OCI-LY1 (cell line): ENCODE measurements around the gene GALNT17.

Experiments used
- H2AFZ ChIP-seq: fragments of 200-600 bp; sonication (generic), shearing (Covaris generic); 2 replicates; pipeline ENCODE4 v1.6.0; 2014; ENCODE audit warnings: antibody characterized with exemption, mild to moderate bottlenecking, low read length
- H3F3A ChIP-seq: fragments of 200-600 bp; sonication (generic), shearing (Covaris generic); 2 replicates; pipeline ENCODE4 v1.6.0; 2014; ENCODE audit warnings: mild to moderate bottlenecking, antibody characterized with exemption, low read length, moderate library complexity; ENCODE audit not compliant: insufficient read depth
- H3K27ac ChIP-seq: fragments of 200-600 bp; sonication (generic); 2 replicates; pipeline ENCODE4 v1.5.1; 2014; ENCODE audit warnings: low read length, mixed run types, mild to moderate bottlenecking, low read depth; ENCODE audit not compliant: poor library complexity, severe bottlenecking
- H3K27me3 ChIP-seq: fragments of 200-600 bp; sonication (generic); 2 replicates; pipeline ENCODE4 v1.6.0; 2014; ENCODE audit warnings: antibody characterized with exemption, mild to moderate bottlenecking, low read length, moderate library complexity; ENCODE audit not compliant: insufficient read depth
- H3K36me3 ChIP-seq: fragments of 200-600 bp; sonication (generic); 2 replicates; pipeline ENCODE4 v1.6.1; 2014; ENCODE audit warnings: mild to moderate bottlenecking, antibody characterized with exemption, low read length, moderate library complexity, mixed read lengths; ENCODE audit not compliant: insufficient read depth
- H3K4me1 ChIP-seq: fragments of 200-600 bp; sonication (generic); 2 replicates; pipeline ENCODE4 v1.5.1; 2014; ENCODE audit warnings: mild to moderate bottlenecking, low read length, moderate library complexity; ENCODE audit not compliant: insufficient read depth, severe bottlenecking
- H3K4me2 ChIP-seq: fragments of 200-600 bp; sonication (generic), shearing (Covaris generic); 2 replicates; pipeline ENCODE4 v1.6.1; 2014; ENCODE audit warnings: low read length
- H3K4me3 ChIP-seq: fragments of 200-600 bp; sonication (generic); 2 replicates; pipeline ENCODE4 v1.5.1; 2014; ENCODE audit warnings: low read length, low read depth, mild to moderate bottlenecking, mixed read lengths; ENCODE audit not compliant: poor library complexity, severe bottlenecking
- H3K79me2 ChIP-seq: fragments of 200-600 bp; shearing (Covaris generic); 2 replicates; pipeline ENCODE4 v1.6.1; 2016; ENCODE audit warnings: mixed run types, low read length, mixed read lengths; ENCODE audit not compliant: insufficient read depth
- H3K9ac ChIP-seq: fragments of 200-600 bp; sonication (generic), shearing (Covaris generic); 2 replicates; pipeline ENCODE4 v1.6.1; 2014; ENCODE audit warnings: mild to moderate bottlenecking, low read length, mixed read lengths
- H3K9me2 ChIP-seq: fragments of 200-600 bp; sonication (generic), shearing (Covaris generic); 2 replicates; pipeline ENCODE4 v1.6.1; 2014; ENCODE audit warnings: low read depth, mild to moderate bottlenecking, low read length, mixed read lengths
- H3K9me3 ChIP-seq: fragments of 200-600 bp; shearing (Covaris generic); 2 replicates; pipeline ENCODE4 v1.6.1; 2014; ENCODE audit warnings: low read length, mixed read lengths
- H4K20me1 ChIP-seq: fragments of 200-600 bp; sonication (generic), shearing (Covaris generic); 2 replicates; pipeline ENCODE4 v1.6.0; 2016; ENCODE audit warnings: mild to moderate bottlenecking, low read length; ENCODE audit not compliant: insufficient read depth
- EZH2 ChIP-seq: fragments of 200-600 bp; sonication (generic), shearing (Covaris generic); IDR thresholded peaks from 2 replicates; pipeline ENCODE4 v1.8.0; 2017; ENCODE audit warnings: borderline replicate concordance, mixed run types, mild to moderate bottlenecking, antibody characterized with exemption, low read length, moderate library complexity, mixed read lengths
- TF ChIP-seq, protein P1 (sequence below): fragments of 200-600 bp; sonication (generic), shearing (Covaris generic); IDR thresholded peaks from 2 replicates; pipeline ENCODE4 v1.5.1; 2017; ENCODE audit warnings: mild to moderate bottlenecking, antibody characterized with exemption, low read length, moderate library complexity, mixed read lengths

The GALNT17 gene

DNA sequence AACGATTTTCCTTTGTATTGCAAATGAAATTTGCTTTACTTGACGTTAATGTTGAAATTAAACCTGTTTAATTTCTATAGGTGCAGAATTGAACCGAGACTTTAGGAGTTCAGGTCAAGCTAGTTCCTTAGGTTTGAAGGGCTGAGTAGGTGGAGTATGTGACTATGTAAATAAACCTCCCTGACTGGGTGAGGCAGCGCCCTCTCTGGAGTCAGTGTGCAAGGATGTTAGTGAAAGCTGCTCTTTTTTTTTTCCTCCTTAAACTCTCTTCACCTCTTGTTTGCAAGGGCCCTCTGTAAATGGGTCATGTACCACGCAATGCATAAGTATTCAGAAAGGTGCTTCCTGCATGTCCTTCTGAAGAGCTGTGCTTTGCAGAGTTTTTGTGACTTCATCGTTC lies 33.8 kb downstream of the GALNT17 start:
- H3K9ac ChIP-seq = no peak overlapping the region
- no peaks in the 10 kb centered on the region for H3K4me1 ChIP-seq
- TF ChIP-seq, protein P1, sequence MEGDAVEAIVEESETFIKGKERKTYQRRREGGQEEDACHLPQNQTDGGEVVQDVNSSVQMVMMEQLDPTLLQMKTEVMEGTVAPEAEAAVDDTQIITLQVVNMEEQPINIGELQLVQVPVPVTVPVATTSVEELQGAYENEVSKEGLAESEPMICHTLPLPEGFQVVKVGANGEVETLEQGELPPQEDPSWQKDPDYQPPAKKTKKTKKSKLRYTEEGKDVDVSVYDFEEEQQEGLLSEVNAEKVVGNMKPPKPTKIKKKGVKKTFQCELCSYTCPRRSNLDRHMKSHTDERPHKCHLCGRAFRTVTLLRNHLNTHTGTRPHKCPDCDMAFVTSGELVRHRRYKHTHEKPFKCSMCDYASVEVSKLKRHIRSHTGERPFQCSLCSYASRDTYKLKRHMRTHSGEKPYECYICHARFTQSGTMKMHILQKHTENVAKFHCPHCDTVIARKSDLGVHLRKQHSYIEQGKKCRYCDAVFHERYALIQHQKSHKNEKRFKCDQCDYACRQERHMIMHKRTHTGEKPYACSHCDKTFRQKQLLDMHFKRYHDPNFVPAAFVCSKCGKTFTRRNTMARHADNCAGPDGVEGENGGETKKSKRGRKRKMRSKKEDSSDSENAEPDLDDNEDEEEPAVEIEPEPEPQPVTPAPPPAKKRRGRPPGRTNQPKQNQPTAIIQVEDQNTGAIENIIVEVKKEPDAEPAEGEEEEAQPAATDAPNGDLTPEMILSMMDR = no peak
- no peak for TF ChIP-seq EZH2
- no peaks in the 10 kb centered on the region for H3K79me2 ChIP-seq
- H3K27ac ChIP-seq = no peak overlapping the region
- no peaks in the 10 kb centered on the region for H3K27me3 ChIP-seq
- no peaks in the 10 kb centered on the region for H3K9me3 ChIP-seq
- no peak overlapping the region for H3K4me3 ChIP-seq
- 0 out of 2 replicates have a peak, but pooled peaks cover 2% of the 10 kb centered on the region for H4K20me1 ChIP-seq
- no peaks in the 10 kb centered on the region for H3F3A ChIP-seq
- no peaks in the 10 kb centered on the region for H3K36me3 ChIP-seq
- H3K9me2 ChIP-seq = no peaks in the 10 kb centered on the region
- no peak overlapping the region for H2AFZ ChIP-seq
- H3K4me2 ChIP-seq = no peak overlapping the region

DNA sequence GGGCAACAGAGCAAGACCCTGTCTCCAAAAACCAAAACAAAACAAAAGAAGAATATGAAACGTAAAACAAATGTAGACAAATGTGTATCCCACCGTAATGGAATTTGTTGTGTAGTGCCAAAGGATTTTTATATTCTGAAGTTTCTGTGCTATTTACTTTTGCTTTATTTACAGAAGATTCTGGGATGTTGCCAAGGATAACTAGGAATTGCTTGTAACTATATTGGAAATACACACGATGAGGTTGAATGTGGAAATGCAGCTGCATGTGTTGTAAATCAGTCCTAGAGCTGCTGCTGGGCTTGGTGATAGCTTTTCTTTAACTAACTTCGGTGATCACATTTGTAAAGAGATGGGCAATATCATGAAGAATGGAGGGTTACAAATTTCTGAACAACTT lies 39.5 kb downstream of the GALNT17 start:
- Histone ChIP-seq H3K9me2 (no peaks in the 10 kb centered on the region), H3K27ac (no peak overlapping the region), H3F3A (no peaks in the 10 kb centered on the region), H3K4me1 (no peaks in the 10 kb centered on the region), H4K20me1 (no peaks in the 10 kb centered on the region), H2AFZ (no peak overlapping the region), H3K9me3 (no peaks in the 10 kb centered on the region), H3K9ac (no peak overlapping the region), H3K27me3 (no peaks in the 10 kb centered on the region; the same call in 1 of the 2 replicates), H3K4me2 (no peak overlapping the region), H3K79me2 (no peaks in the 10 kb centered on the region), H3K36me3 (no peaks in the 10 kb centered on the region), H3K4me3 (no peak overlapping the region)
- TF ChIP-seq EZH2 = no peak
- TF ChIP-seq, protein P1 = no peak

DNA sequence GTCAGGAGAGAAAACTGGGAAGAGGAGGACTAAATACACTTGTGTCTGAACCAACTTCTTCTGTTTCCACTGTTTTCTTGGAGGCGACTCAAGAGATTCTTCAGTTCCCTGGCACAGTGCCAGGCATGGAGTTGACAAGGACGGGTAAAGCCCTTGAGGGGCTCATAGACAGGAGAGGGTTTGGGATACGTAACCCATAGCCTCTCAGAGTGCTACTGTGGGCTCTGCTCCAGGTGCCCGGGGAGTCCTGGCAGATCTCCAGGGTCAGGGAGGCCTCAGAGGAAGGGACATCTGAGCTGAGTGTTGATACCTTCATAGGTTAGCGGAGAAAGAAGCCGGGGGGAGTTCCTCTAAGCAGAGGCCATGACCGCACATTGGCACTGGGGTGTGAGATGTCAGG lies 42.0 kb downstream of the GALNT17 start:
- Histone ChIP-seq H3K9me3 (no peaks in the 10 kb centered on the region), H3F3A (no peaks in the 10 kb centered on the region), H3K27ac (no peak overlapping the region), H3K9ac (no peak overlapping the region), H3K4me1 (no peaks in the 10 kb centered on the region), H3K9me2 (no peaks in the 10 kb centered on the region), H3K4me3 (no peak overlapping the region), H4K20me1 (no peaks in the 10 kb centered on the region), H3K36me3 (no peaks in the 10 kb centered on the region), H3K4me2 (no peak overlapping the region), H2AFZ (no peak overlapping the region), H3K27me3 (no peaks in the 10 kb centered on the region; the same call in 1 of the 2 replicates), H3K79me2 (no peaks in the 10 kb centered on the region)
- TF ChIP-seq EZH2 = no peak
- TF ChIP-seq, protein P1 = no peak
